Mucosa of descending colon (tissue), 3 donors: ENCODE data around the gene ASCC2. TPM values are rescaled to one million over a fixed set of nuclear protein-coding genes. Genes with fewer than 3 reads are reported as not detected.

ENCODE experiments used
- ATAC-seq: fragments of 200-7000 bp; cut with Tn5 transposase; one replicate; pipeline ENCODE4 v1.9.1; 2020; ENCODE audit warnings: mild to moderate bottlenecking, moderate library complexity
- DNase-seq, 3 donors: peaks; one replicate each; pipeline ENCODE4 v3.0.0-alpha.2; 2020
- H3K36me3 ChIP-seq: fragments of 200-600 bp; one replicate; pipeline ENCODE4 v1.8.0; 2021; ENCODE audit warnings: low read depth, mild to moderate bottlenecking
- H3K4me1 ChIP-seq: fragments of 200-600 bp; one replicate; pipeline ENCODE4 v1.8.0; 2021; ENCODE audit warnings: low read depth, mild to moderate bottlenecking
- H3K4me3 ChIP-seq: fragments of 200-600 bp; one replicate; pipeline ENCODE4 v1.8.0; 2021; ENCODE audit warnings: mild to moderate bottlenecking
- H3K9me3 ChIP-seq: fragments of 200-600 bp; one replicate; pipeline ENCODE4 v1.8.0; 2021; ENCODE audit warnings: mild to moderate bottlenecking
- intact Hi-C, 2 donors: fragments of 100-400 bp; cut with DNase I in 1 of 2; cut with micrococcal nuclease in 1 of 2; formaldehyde crosslinking; loops; one replicate each; pipeline versions ENCODE4 v1.11.0 to v1.11.1; 2022; cut with DNase I, micrococcal nuclease
- total RNA-seq, 3 donors: library from RNA; stranded (reverse); fragmentation: NEBNext Ultra II Directional in 2 of 3; extraction: Animal tissue kit (Norgen Biotek cat#: 25700) in 2 of 3; gene quantifications; one replicate each; pipeline versions ENCODE4 v1.2.1 to v1.2.4, GENCODE V29; 2021 to 2023
- TF ChIP-seq, protein P1 (sequence below): fragments of 200-600 bp; IDR thresholded peaks from one replicate; pipeline ENCODE4 v1.8.0; 2022; ENCODE audit warnings: antibody characterized with exemption, mild to moderate bottlenecking
- donor health status: DM: no; HTN: no; CAD: no; lungs with moderate emphysema.
- donor health status: DM: no; HTN: no; CAD: no.
- donor health status: DM: no; HTN: yes; CAD: no.

ASCC2 gene
- total RNA-seq, 3 donors from 2014 or later, result 61.3 to 81.0 (median 63.5) TPM

DNA sequence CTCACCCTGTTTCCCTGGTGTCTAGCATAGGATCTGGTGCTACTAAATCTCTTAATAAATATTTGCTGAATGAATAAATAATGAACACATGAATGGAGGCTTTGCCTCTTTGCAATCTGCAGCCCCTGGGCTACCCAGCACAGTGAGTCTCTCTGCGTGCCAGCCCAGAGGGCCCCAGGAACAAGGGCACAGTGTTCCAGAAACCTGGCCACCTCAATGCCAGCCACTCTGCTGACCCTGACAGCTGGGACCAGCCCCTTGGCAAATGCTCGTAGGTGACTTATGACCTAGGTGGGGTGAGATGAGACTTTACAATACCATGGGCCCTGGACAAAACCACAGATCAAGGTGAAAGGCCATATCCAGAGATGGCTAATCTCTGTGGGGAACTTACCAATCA, 39.3 kb downstream of the ASCC2 start:
- intact Hi-C loops, result no loop called here
- ATAC-seq (no peak), DNase-seq (no peak)
- H3K4me3 ChIP-seq, result no peak overlapping the region
- TF ChIP-seq, protein P1, sequence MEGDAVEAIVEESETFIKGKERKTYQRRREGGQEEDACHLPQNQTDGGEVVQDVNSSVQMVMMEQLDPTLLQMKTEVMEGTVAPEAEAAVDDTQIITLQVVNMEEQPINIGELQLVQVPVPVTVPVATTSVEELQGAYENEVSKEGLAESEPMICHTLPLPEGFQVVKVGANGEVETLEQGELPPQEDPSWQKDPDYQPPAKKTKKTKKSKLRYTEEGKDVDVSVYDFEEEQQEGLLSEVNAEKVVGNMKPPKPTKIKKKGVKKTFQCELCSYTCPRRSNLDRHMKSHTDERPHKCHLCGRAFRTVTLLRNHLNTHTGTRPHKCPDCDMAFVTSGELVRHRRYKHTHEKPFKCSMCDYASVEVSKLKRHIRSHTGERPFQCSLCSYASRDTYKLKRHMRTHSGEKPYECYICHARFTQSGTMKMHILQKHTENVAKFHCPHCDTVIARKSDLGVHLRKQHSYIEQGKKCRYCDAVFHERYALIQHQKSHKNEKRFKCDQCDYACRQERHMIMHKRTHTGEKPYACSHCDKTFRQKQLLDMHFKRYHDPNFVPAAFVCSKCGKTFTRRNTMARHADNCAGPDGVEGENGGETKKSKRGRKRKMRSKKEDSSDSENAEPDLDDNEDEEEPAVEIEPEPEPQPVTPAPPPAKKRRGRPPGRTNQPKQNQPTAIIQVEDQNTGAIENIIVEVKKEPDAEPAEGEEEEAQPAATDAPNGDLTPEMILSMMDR, result no peak
- no peaks in the 10 kb centered on the region for H3K9me3 ChIP-seq
- peaks cover 11% of the 10 kb centered on the region for H3K36me3 ChIP-seq
- peaks cover 6% of the 10 kb centered on the region for H3K4me1 ChIP-seq

GRCh38 chr22:29798318-29798717, 39.8 kb downstream of the ASCC2 start:
- TF ChIP-seq, protein P1, result no peak
- H3K36me3 ChIP-seq, result peaks cover 11% of the 10 kb centered on the region
- intact Hi-C loops, result no loop called here
- H3K4me3 ChIP-seq, result no peak overlapping the region
- no peaks in the 10 kb centered on the region for H3K9me3 ChIP-seq
- peaks cover 6% of the 10 kb centered on the region for H3K4me1 ChIP-seq
- no peak for DNase-seq
- no peak for ATAC-seq

DNA sequence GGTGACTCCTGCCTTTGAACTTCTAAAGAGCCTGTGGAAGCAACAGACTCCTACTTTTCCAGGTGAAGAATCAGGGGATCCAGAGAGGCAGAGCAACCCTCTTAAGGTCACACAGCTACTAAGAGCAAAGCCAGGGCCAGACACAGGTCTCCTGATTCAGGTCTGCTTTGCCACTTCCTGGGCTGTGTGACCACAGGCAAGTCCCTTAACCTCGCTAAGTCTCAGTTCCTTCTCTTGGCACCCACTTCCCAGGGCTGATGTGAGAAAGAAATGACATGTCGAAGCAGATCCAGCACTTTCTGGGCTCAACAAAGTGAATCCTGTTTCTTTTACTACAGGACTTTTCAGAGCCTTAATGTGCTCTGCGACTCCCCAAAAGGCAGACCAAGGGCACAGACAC, 40.7 kb downstream of the ASCC2 start:
- DNase-seq, result no peak

GRCh38 chr22:29795663-29796062, 42.4 kb downstream of the ASCC2 start:
- TF ChIP-seq, protein P1, result no peak
- intact Hi-C loops, result no loop called here
- Histone ChIP-seq H3K36me3 (peaks cover 4% of the 10 kb centered on the region), H3K4me1 (peaks cover 6% of the 10 kb centered on the region), H3K9me3 (no peaks in the 10 kb centered on the region), H3K4me3 (no peak overlapping the region)
- DNase-seq (no peak), ATAC-seq (no peak)

More for the DNA sequence above, 40.7 kb downstream of the ASCC2 start:
- peaks cover 6% of the 10 kb centered on the region for H3K4me1 ChIP-seq
- H3K4me3 ChIP-seq, result no peak overlapping the region
- TF ChIP-seq, protein P1, result no peak
- intact Hi-C loops, result no loop called here
- peak; percentile 37 for ATAC-seq
- H3K9me3 ChIP-seq, result no peaks in the 10 kb centered on the region
- H3K36me3 ChIP-seq, result peaks cover 11% of the 10 kb centered on the region

- H3K9me3 ChIP-seq, result no peaks in the 10 kb centered on the region
- DNase-seq (no peak), ATAC-seq (no peak)
- intact Hi-C loops, result no loop called here
- no peaks in the 10 kb centered on the region for H3K4me1 ChIP-seq
- TF ChIP-seq, protein P1, result no peak
- no peaks in the 10 kb centered on the region for H3K36me3 ChIP-seq
- no peak overlapping the region for H3K4me3 ChIP-seq
Measured at GRCh38 chr22:29793396-29793795, 44.7 kb downstream of the ASCC2 start.

DNA sequence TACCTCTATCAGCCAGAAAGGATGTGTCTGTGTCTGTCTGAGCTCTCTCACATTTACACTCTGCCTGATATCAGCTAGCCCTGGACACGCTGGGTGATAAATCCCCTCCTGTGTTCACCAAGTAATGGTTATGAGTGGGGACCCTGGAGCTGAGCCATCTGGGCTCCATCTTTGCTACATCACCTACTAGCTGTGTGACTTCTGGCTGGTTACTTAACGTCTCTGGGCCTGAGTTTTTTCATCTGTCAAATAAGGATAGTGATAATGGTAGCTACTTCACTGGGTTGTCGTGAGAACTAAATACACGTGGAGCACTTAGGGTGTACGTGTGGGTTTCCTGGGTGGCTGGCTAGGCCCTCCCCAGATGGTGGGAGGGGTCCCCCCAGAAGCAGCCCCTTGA, 48.0 kb downstream of the ASCC2 start:
- DNase-seq (no peak), ATAC-seq (no peak)
- intact Hi-C loops, result no loop called here
- no peak overlapping the region for H3K4me3 ChIP-seq
- no peaks in the 10 kb centered on the region for H3K36me3 ChIP-seq
- TF ChIP-seq, protein P1, result no peak
- H3K9me3 ChIP-seq, result no peaks in the 10 kb centered on the region
- no peaks in the 10 kb centered on the region for H3K4me1 ChIP-seq
